Prostate gland (tissue), 2 donors: ENCODE data around the gene TEAD3.

Experiments
- POLR2A ChIP-seq: fragments of 450-650 bp; IDR thresholded peaks from one replicate; pipeline ENCODE4 v1.6.1; 2016; ENCODE audit warnings: antibody characterized with exemption, mild to moderate bottlenecking
- POLR2AphosphoS5 ChIP-seq: sonication (generic); formaldehyde crosslinking; IDR thresholded peaks from one replicate; pipeline ENCODE4 v1.6.1; 2017; ENCODE audit warnings: antibody characterized with exemption
- TF ChIP-seq, protein P1 (sequence below), 4 experiments: fragments of 200-600 bp in 2 of 4; fragments of 450-650 bp in 2 of 4; sonication (generic) in 2 of 4; IDR thresholded peaks; 1 replicate in 3 of 4; 2 replicates in 1 of 4; pipeline ENCODE4 v1.5.1; 2016 to 2019; ENCODE audit warnings: antibody characterized with exemption in 4 of 4, mild to moderate bottlenecking in 2 of 4, moderate library complexity in 2 of 4

DNA sequence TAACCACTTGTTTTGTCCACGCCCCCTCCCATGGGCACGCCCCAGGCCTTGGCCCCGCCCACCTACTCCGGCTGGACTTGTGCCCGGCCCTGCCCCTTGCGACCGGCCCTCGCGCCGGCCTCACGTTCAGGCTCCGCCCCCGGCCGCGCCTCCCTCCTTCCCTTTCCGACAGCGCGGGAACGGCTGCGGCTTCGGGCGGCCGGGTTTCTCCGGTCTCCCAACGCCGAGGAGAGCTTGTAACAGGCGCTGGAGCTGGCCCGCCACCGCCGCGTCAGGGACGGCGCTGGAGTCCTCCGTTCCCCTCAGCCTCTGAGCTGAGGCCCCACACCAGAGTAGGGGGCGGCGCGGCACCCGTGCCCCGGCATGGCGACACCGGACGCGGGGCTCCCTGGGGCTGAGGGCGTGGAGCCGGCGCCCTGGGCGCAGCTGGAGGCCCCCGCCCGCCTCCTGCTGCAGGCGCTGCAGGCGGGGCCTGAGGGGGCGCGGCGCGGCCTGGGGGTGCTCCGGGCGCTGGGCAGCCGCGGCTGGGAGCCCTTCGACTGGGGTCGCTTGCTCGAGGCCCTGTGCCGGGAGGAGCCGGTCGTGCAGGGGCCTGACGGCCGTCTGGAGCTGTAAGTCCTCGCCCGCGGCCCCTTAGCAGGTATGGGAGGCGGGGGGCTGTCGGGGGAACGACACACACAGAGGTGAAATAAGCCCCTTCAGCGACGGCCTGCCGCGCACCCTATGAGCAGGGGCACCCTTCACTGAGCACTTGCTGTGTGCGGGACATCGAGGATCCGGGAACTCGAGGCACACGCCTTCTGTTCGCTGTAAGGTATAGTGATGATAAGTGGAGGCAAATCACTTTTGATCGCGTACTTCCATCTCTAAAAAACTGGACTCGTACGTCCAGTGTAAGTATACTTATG lies 44.4 kb downstream of the TEAD3 start, which contains the start of gene FANCE:
- TF ChIP-seq, protein P1, sequence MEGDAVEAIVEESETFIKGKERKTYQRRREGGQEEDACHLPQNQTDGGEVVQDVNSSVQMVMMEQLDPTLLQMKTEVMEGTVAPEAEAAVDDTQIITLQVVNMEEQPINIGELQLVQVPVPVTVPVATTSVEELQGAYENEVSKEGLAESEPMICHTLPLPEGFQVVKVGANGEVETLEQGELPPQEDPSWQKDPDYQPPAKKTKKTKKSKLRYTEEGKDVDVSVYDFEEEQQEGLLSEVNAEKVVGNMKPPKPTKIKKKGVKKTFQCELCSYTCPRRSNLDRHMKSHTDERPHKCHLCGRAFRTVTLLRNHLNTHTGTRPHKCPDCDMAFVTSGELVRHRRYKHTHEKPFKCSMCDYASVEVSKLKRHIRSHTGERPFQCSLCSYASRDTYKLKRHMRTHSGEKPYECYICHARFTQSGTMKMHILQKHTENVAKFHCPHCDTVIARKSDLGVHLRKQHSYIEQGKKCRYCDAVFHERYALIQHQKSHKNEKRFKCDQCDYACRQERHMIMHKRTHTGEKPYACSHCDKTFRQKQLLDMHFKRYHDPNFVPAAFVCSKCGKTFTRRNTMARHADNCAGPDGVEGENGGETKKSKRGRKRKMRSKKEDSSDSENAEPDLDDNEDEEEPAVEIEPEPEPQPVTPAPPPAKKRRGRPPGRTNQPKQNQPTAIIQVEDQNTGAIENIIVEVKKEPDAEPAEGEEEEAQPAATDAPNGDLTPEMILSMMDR (IDR thresholded peaks at IDR 0.05) = peak in 1 of 4 experiments; percentile 23
- TF ChIP-seq POLR2AphosphoS5 (peak; percentile 93), POLR2A (peak; percentile 86)
